ENCODE data around the gene TUBB.
A peak's percentile ranks its signal among the peaks of the same experiment; 100 is the strongest.
"Not testable (repeated sequence)": the region's sequence is repeated elsewhere in the genome, so short reads cannot be mapped to it uniquely, and the experiment has no call there.

The TUBB gene

DNA sequence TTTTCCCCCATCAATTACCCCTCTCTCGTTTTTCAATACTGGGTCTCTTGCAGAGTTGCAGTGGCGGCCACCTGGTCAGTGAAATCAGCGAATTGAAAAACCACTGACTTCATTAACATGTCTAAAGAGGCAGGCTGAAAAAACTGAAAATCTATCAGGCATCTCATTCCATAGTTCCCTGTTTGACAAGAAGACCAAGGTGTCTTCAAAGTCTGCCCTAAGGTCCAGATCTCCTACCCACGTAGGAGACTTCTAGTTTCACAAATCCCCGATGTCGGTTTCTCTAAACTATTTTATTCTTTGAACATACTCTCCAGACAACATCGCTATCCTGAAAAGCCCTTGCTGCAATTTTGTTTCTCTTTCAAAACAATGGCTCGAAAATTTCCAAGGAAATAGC lies 796 bp upstream of the TUBB start:
- DNase-seq (ENCODE audit: low spot score): no peak

DNA sequence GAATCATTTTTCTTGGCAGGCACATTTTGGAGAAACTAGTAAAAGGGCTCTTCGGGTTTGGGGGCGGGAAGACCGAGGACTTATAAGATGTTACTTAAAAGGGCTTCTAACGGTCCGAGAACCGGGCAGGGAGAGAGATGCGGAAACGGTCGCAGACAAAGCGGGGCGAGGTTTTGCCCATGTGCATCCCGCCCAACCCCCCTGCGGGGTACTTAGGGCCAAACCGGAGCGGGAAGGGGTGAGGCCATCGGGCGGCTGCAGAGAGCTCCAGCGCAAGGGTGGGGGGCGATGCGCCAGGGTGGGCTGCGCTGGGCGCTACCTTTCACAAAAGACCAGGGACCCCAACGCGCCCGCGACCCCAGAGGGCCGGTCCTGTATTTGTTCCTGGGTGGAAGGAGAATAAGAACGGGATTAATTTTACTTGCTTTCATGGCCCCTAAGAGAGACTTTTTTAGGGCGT lies 616 bp downstream of the TUBB start:
- DNase-seq (ENCODE audit: low spot score): no peak

DNA sequence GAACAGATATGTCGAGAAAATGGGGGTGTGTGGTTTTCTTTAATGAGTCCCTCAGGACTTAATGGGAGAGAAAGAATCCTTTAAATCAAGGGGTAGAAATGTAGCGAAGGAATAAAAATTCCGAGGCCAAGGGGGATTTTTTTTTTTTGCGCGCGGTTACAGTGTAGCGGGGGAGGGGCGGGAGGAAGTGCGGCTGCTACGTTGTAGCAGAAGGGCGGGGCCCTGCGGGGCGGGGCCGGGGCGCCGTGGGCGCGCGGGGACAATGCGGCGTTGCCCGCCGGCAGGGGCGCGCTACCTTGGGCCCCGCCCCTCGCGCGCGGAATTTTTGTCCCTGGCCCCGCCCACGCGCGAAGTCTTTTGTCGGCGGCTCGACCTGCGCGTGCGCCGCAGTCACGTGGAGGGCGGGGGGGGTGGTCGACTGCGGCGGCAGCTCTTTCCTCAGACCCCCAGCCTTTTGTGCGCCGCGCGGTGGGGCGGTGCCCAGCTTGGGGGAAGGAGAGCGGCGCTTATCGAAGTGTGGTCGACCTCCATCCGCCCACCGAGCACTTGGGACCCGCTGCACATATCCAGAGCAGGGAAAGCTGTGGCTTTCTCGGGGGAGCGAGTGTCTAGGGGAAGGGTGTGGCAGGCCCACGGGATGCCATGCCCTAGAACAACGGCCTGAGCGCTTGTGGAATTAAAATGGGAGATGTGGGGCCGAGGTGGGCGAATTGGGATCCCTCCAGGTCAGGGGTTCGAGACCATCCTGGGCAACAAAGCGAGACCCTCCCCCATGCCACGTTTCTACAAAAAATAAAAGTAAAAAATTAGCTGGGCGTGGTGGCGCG lies 1.3 kb downstream of the TUBB start:
- DNase-seq (ENCODE audit: low spot score): peak; percentile 61

DNA sequence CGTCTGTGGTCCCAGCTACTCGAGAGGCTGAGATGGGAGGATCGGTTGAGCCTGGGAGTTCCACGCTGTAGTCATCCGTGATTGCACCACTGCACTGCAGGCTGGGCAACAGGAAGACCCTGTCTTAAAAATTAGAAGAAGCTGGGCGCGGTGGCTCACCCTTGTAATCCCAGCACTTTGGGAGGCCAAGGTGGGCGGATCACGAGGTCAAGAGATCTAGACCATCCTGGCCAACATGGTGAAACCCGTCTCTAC lies 1.8 kb downstream of the TUBB start:
- DNase-seq (ENCODE audit: low spot score): not testable (repeated sequence)

DNA sequence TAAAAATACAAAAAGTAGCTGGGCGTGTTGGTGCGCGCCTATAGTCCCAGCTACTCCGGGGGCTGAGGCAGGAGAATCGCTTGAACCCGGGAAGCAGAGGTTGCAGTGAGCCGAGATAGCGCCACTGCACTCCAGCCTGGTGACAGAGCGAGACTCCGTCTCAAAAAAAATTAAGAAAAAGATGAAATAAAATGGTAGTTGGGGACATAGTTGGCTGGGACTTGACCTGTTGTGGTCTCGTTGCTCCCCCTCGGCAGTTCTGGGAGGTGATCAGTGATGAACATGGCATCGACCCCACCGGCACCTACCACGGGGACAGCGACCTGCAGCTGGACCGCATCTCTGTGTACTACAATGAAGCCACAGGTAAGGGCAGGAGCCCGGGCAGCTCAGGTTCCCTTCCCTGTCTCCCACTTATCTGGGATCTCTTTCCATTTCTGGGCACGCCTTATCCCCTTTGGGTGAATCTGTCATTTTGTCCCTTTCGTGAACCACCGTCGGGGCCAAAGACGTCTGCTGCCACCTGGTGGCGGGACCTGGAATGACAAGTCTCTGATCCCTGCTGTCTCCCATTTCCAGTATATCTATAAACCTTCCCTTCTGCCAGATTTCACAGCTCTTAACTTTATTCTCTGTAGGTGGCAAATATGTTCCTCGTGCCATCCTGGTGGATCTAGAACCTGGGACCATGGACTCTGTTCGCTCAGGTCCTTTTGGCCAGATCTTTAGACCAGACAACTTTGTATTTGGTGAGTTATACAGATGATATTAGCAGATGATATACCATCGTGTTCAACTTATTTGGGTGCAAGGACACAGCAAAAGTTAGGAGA lies 2.3 kb downstream of the TUBB start:
- peak; percentile 47 for DNase-seq (ENCODE audit: low spot score)

DNA sequence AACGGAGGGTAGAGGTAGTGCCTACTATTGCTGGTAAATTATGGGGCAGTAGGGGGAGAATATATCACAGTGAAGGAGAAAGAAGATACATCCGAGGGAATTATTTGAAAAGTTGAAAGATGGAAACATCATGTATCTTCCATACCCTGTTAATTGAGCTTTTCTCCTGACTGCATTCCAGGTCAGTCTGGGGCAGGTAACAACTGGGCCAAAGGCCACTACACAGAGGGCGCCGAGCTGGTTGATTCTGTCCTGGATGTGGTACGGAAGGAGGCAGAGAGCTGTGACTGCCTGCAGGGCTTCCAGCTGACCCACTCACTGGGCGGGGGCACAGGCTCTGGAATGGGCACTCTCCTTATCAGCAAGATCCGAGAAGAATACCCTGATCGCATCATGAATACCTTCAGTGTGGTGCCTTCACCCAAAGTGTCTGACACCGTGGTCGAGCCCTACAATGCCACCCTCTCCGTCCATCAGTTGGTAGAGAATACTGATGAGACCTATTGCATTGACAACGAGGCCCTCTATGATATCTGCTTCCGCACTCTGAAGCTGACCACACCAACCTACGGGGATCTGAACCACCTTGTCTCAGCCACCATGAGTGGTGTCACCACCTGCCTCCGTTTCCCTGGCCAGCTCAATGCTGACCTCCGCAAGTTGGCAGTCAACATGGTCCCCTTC lies 3.1 kb downstream of the TUBB start:
- DNase-seq (ENCODE audit: low spot score): not testable (repeated sequence)

DNA sequence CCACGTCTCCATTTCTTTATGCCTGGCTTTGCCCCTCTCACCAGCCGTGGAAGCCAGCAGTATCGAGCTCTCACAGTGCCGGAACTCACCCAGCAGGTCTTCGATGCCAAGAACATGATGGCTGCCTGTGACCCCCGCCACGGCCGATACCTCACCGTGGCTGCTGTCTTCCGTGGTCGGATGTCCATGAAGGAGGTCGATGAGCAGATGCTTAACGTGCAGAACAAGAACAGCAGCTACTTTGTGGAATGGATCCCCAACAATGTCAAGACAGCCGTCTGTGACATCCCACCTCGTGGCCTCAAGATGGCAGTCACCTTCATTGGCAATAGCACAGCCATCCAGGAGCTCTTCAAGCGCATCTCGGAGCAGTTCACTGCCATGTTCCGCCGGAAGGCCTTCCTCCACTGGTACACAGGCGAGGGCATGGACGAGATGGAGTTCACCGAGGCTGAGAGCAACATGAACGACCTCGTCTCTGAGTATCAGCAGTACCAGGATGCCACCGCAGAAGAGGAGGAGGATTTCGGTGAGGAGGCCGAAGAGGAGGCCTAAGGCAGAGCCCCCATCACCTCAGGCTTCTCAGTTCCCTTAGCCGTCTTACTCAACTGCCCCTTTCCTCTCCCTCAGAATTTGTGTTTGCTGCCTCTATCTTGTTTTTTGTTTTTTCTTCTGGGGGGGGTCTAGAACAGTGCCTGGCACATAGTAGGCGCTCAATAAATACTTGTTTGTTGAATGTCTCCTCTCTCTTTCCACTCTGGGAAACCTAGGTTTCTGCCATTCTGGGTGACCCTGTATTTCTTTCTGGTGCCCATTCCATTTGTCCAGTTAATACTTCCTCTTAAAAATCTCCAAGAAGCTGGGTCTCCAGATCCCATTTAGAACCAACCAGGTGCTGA lies 3.9 kb downstream of the TUBB start:
- DNase-seq (ENCODE audit: low spot score): not testable (repeated sequence)

DNA sequence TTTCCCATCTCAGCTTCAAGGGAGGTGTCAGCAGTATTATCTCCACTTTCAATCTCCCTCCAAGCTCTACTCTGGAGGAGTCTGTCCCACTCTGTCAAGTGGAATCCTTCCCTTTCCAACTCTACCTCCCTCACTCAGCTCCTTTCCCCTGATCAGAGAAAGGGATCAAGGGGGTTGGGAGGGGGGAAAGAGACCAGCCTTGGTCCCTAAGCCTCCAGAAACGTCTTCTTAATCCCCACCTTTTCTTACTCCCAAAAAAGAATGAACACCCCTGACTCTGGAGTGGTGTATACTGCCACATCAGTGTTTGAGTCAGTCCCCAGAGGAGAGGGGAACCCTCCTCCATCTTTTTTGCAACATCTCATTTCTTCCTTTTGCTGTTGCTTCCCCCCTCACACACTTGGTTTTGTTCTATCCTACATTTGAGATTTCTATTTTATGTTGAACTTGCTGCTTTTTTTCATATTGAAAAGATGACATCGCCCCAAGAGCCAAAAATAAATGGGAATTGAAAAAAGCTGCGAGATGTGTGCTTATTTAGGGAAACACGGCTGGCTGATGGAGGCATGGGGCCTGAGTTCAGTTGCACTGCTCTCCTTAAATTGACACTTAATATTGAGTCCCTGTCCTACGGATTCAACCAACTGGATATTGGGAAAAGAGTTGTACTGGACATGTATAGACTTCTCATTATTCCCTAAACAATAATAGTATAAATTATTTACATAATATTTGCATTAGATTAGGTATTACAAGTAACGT lies 4.9 kb downstream of the TUBB start:
- DNase-seq (ENCODE audit: low spot score): no peak

DNA sequence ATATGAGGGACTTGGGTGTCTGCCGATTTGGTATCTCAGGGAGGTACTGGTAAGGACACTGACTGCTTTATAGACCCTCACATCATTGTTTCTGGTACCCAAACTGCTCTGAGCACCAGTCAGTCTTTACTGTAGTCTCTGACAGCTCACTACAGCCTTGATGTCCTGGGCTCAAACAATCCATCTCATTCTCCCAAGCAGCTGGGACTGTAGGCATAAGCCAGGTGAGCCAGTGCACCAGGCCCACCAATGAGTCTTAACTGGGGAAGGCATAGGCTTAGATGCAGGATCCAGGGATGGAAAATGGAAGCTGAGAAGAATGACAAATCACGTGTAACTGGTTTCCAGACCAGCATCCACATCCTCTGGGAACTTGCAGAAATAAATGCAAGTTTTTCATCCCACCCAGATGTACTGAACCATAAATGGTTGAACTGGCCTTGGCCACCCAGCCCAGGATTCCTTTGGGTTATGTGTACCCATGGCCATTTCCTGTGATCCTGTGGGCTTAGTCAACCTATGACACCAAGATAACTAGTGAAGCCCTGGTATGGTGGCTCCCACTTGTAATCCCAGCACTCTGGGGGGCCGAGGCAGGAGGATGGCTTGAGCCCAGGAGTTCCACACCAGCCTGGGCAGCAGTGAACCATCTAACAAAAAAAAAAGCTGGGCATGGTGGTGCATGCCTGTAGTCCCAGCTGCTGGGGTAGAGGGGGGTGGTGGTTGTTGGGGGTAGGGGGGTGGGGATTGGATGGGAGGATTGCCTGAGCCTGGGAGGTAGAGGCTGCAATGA lies 5.8 kb downstream of the TUBB start:
- no peak for DNase-seq (ENCODE audit: low spot score)

DNA sequence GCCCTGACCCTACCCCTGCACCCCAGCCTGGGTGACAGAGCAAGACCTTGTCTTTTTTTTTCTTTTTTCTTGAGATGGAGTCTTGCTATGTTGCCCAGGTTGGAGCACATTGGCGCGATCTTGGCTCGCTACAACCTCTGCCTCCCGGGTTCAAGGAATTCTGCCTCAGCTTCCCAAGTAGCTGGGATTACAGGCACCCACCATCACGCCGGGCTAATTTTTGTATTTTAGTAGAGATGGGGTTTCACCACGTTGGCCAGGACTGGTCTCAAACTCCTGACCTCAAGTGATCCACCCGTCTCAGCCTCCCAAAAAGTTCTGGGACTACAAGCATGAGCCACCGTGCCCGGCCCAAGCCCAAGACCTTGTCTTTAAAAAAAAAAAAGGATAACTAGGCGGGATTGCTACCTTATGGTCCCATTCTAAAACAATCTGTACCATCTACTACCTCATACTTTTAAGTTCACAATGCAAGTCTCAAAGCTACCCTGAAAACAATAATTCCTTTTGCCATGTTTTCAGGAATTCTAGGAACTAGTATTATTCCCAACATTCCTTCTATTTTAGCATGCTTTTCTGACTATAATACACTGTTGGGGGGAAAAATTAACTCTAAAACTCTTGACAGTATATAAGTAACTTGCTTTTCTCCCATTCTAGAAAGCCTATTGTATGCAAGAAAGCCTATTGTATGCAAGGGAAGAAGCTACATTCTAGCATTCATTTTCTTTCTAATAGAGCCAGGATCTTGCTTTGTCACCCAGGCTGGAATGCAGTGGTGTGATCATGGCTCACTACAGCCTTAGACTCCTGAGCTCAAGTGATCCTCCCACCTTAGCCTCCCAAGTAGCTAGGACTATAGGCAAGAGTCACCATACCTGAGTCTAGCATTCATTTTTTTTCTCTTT lies 6.6 kb downstream of the TUBB start:
- no peak for DNase-seq (ENCODE audit: low spot score)

DNA sequence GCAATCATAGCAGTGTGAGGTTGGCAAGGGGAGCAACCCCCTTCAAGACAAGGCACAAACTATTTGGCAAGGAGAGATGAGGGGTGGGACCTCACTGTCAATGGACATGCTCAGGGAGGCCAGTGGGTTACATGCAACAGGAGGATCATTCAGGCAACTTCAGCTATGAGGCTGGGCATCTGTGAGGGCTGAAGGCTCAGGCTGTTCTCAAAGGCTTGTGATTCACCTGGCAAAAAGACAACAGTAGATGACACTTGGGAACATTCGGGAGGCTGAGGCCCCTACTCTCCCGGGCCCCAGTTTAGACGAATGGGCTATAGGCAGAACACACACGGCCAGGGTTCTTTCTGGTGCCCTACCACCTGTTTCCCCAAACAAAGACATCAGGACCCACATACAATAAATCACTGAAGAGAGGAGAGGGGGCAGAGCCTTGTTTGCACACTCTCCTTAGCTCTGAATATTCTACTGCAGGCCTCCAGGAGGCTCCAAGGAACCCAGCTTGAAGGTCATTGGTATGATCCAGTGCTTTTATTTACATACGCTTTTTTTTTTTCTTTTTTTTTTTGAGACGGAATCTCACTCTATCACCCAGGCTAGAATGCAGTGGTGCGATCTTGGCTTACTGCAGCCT lies 7.9 kb downstream of the TUBB start:
- no peak for DNase-seq (ENCODE audit: low spot score)

DNA sequence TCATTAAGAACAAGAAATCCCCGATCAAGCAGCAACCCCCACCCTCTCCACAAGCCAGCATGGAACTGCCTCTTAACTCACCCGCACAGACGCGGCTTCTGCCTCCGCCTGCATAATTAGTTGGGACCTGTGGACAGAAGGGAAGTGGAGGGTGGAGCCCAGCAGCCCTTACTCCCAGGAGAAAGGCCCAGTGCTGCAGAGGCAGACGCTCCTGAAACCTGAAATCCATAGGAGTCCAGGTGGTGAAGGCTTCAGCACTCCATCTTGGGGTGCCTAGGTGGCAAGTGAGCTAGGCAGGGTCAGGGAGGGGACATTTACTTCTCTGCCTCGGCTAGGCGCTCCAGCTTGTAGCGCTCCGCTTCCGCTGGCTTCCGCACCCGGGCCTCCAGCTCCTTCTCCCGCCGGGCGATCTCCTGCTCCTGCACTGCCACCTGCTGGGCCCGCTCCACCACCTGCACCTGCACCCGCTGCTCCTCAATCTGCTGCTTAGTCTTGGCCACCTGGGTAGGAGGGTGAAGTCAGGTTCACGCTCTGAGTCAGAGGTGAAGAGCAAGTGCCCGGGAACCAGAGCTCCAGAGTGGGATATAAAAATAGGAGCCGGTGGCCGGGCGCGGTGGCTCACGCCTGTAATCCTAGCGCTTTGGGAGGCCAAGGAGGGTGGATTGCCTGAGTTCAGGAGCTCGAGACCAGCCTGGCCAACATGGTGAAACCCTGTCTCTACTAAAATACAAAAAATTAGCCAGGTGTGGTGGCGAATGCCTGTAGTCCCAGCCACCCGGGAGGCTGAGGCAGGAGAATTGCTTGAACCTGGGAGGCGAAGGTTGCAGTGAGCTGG lies 10.7 kb downstream of the TUBB start:
- peak; percentile 71 for DNase-seq (ENCODE audit: low spot score)

DNA sequence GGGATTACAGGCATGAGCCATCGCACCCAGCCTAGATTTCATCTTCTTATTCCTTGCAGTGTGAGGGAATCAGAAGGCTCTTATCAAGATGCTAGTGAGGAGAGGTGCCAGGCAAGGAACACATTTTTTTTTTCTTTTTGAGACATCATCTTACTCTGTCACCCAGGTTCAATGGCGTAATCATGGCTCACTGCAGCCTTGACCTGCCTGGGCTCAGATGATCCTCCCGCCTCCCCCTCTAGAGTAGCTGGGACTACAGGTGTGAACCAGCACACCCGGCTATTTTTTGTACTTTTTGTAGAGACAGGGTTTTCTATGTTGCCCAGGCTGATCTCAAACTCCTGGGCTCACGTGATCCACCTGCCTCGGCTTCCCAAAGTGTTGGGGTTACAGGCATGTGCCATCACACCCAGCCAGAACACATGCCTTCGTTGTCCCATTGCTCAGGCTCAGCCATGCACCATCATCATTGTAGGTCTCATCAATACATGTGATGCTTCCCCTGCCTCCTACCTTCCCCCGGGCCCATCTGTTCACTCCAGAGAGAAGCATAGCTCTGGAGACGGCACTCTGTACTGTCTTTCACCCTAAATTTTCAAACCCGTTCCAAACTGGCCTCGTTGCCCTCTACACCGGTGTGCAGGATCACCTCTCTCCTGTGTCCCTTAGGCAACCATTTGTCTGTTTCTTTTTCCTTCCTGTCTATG lies 12.2 kb downstream of the TUBB start:
- DNase-seq (ENCODE audit: low spot score): no peak

DNA sequence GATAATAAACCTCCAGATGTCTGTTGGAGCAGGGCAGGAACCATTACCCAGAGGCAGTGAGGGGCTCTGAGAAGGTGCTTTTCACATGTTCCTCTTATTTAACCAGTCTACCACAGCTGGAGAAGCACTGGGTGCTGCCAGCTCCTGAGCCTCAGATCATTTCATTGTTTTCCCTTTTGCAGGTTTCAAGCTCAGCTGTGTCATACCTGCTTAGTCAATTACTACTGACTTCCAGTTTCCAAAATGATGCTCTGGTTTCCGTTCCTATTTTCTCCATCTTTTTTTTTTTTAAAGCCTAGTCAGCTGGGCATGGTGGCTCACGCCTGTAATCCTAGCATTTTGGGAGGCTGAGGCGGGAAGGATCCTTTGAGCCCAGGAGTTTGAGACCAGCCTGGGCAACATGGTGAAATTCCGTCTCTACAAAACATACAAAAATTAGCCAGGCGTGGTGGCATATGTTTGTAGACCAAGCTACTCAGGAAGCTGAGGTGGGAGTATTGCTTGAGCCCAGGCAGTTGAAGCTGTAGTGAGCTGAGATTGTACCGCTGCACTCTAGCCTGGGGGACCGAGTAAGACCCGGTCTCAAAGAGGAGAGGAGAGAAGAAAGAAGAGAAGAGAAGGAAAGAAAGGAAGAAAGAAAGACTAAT lies 15.6 kb downstream of the TUBB start:
- DNase-seq (ENCODE audit: low spot score): no peak

DNA sequence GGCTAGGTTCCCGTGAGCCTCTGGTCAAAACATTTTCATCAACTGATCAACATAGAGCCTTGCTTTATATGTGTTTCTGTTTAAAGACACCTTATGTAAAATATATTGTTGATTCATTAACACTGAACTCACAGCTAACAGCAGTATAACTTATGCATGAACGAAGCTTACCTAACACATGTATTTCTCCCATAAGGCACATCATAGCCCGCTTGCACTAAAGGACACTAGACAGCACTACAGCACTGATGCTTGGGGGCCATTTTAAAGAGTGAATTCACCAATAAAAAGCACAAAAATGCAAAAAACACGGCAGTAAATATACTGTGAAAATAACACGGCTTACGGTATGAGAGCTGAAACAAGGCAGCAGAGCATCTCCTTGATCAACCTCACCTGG lies 18.4 kb downstream of the TUBB start:
- no peak for DNase-seq (ENCODE audit: low spot score)

DNA sequence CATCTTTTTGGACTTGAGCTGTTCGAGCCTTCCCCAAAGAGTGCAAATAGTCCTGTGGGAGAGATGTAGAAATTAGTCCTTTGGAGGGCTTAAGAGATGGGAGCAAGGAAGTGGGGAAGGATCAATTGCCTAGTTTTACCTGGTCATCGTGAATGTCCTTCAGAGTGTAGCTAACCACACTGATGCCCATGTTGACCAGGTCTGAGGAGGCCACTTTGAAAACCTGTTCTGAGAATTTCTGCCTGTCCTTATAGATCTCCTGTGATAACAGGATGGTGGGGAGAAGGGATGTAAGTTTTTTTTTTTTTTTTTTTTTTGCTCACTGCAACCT lies 20.4 kb downstream of the TUBB start:
- no peak for DNase-seq (ENCODE audit: low spot score)
